Activated T-cell treated with anti-CD3 and anti-CD28 coated beads, Interleukin-2, amount 50 U/mL, for 4 hours (primary cell): ENCODE data around the gene C12orf54. TPM values are rescaled to one million over a fixed set of nuclear protein-coding genes. Genes with fewer than 3 reads are reported as not detected.
"Not testable (repeated sequence)": the region's sequence is repeated elsewhere in the genome, so short reads cannot be mapped to it uniquely, and the experiment has no call there.

Experiments used
- ATAC-seq, 2 donors: fragments of 200-7000 bp; cut with Tn5 transposase; one replicate each; pipeline ENCODE4 v1.10.0; 2021
- DNase-seq: peaks from one replicate; pipeline ENCODE4 v3.0.0-alpha.2; 2020
- H3K27me3 Mint-ChIP-seq: one replicate; pipeline ENCODE4 v1.8.0; 2021; ENCODE audit warnings: low read depth, mixed read lengths
- H3K36me3 Mint-ChIP-seq: one replicate; pipeline ENCODE4 v1.8.0; 2022; ENCODE audit warnings: mixed read lengths; ENCODE audit not compliant: insufficient read depth
- H3K4me1 Mint-ChIP-seq: one replicate; pipeline ENCODE4 v1.8.0; 2021; ENCODE audit warnings: low read depth, mixed read lengths
- H3K4me3 Mint-ChIP-seq: one replicate; pipeline ENCODE4 v1.8.0; 2021; ENCODE audit warnings: mild to moderate bottlenecking, moderate library complexity, mixed read lengths
- H3K9me3 Mint-ChIP-seq: one replicate; pipeline ENCODE4 v1.8.0; 2021; ENCODE audit warnings: mixed read lengths
- total RNA-seq, 3 donors: library from RNA; stranded (reverse); gene quantifications; one replicate each; pipeline ENCODE4 v1.2.1, GENCODE V29; 2021

C12orf54 gene
- total RNA-seq: not detected

GRCh38 chr12:48482198-48482597, at the start of gene C12orf54:
TSS of gene C12orf54 (plus strand) at chr12:48482498. CDS start at chr12:48483297, 799 bp downstream.
- DNase-seq (no peak), ATAC-seq (no peak)
- Mint-ChIP-seq H3K27me3 (peaks cover 9% of the 10 kb centered on the region), H3K9me3 (peaks cover 4% of the 10 kb centered on the region), H3K36me3 (no peaks in the 10 kb centered on the region), H3K4me1 (no peaks in the 10 kb centered on the region), H3K4me3 (no peak within 1 kb of the TSS)

GRCh38 chr12:48434016-48434415, 48.3 kb upstream of the C12orf54 start:
- H3K4me1 Mint-ChIP-seq, ATAC-seq, H3K9me3 Mint-ChIP-seq: not testable (repeated sequence)

GRCh38 chr12:48441069-48441468, 41.2 kb upstream of the C12orf54 start:
- no peak for ATAC-seq
- peaks cover 7% of the 10 kb centered on the region for H3K4me1 Mint-ChIP-seq
- H3K4me3 Mint-ChIP-seq: no peak overlapping the region
- no peaks in the 10 kb centered on the region for H3K36me3 Mint-ChIP-seq
- peaks cover 7% of the 10 kb centered on the region for H3K27me3 Mint-ChIP-seq
- H3K9me3 Mint-ChIP-seq: no peaks in the 10 kb centered on the region
- no peak for DNase-seq

More at GRCh38 chr12:48434016-48434415, 48.3 kb upstream of the C12orf54 start:
- H3K36me3 Mint-ChIP-seq, H3K4me3 Mint-ChIP-seq, DNase-seq: not testable (repeated sequence)
- H3K27me3 Mint-ChIP-seq: peaks cover 20% of the 10 kb centered on the region

- H3K4me3 Mint-ChIP-seq: no peak overlapping the region
- H3K36me3 Mint-ChIP-seq: no peaks in the 10 kb centered on the region
- peaks cover 12% of the 10 kb centered on the region for H3K4me1 Mint-ChIP-seq
- no peaks in the 10 kb centered on the region for H3K9me3 Mint-ChIP-seq
- no peak for ATAC-seq
- H3K27me3 Mint-ChIP-seq: peaks cover 4% of the 10 kb centered on the region
- no peak for DNase-seq
Observed at GRCh38 chr12:48442179-48442847, 40.0 kb upstream of the C12orf54 start.

- no peak overlapping the region for H3K4me3 Mint-ChIP-seq
- ATAC-seq (no peak), DNase-seq (no peak)
- H3K4me1 Mint-ChIP-seq: peaks cover 12% of the 10 kb centered on the region
- H3K36me3 Mint-ChIP-seq: no peaks in the 10 kb centered on the region
- peaks cover 9% of the 10 kb centered on the region for H3K9me3 Mint-ChIP-seq
- H3K27me3 Mint-ChIP-seq: peaks cover 2% of the 10 kb centered on the region
Observed at GRCh38 chr12:48445538-48445937, 36.8 kb upstream of the C12orf54 start.

GRCh38 chr12:48446161-48446776, 36.0 kb upstream of the C12orf54 start:
- no peak overlapping the region for H3K4me3 Mint-ChIP-seq
- no peak for DNase-seq
- H3K27me3 Mint-ChIP-seq: peaks cover 2% of the 10 kb centered on the region
- no peaks in the 10 kb centered on the region for H3K36me3 Mint-ChIP-seq
- H3K9me3 Mint-ChIP-seq: peaks cover 9% of the 10 kb centered on the region
- H3K4me1 Mint-ChIP-seq: peaks cover 12% of the 10 kb centered on the region
- ATAC-seq: no peak

- Mint-ChIP-seq H3K27me3 (peaks cover 2% of the 10 kb centered on the region), H3K4me1 (peaks cover 12% of the 10 kb centered on the region), H3K9me3 (peaks cover 9% of the 10 kb centered on the region), H3K4me3 (no peak overlapping the region), H3K36me3 (no peaks in the 10 kb centered on the region)
- DNase-seq (no peak), ATAC-seq (no peak)
Observed at GRCh38 chr12:48447755-48448154, 34.5 kb upstream of the C12orf54 start.

GRCh38 chr12:48451372-48451771, 30.9 kb upstream of the C12orf54 start:
- Mint-ChIP-seq H3K36me3 (no peaks in the 10 kb centered on the region), H3K4me3 (no peak overlapping the region), H3K9me3 (peaks cover 9% of the 10 kb centered on the region), H3K27me3 (no peaks in the 10 kb centered on the region), H3K4me1 (peaks cover 1% of the 10 kb centered on the region)
- DNase-seq (no peak), ATAC-seq (no peak)

- not testable (repeated sequence) for H3K27me3 Mint-ChIP-seq, H3K9me3 Mint-ChIP-seq, DNase-seq, ATAC-seq, H3K4me1 Mint-ChIP-seq, H3K4me3 Mint-ChIP-seq, H3K36me3 Mint-ChIP-seq
Observed at GRCh38 chr12:48452961-48453360, 29.3 kb upstream of the C12orf54 start.

GRCh38 chr12:48454667-48455066, 27.6 kb upstream of the C12orf54 start:
- peaks cover 7% of the 10 kb centered on the region for H3K9me3 Mint-ChIP-seq
- DNase-seq (no peak), ATAC-seq (no peak)
- no peak overlapping the region for H3K4me3 Mint-ChIP-seq
- H3K36me3 Mint-ChIP-seq: no peaks in the 10 kb centered on the region
- H3K27me3 Mint-ChIP-seq: peaks cover 17% of the 10 kb centered on the region
- H3K4me1 Mint-ChIP-seq: no peaks in the 10 kb centered on the region

GRCh38 chr12:48455116-48455515, 27.2 kb upstream of the C12orf54 start:
- H3K4me1 Mint-ChIP-seq: no peaks in the 10 kb centered on the region
- no peaks in the 10 kb centered on the region for H3K36me3 Mint-ChIP-seq
- peaks cover 18% of the 10 kb centered on the region for H3K27me3 Mint-ChIP-seq

GRCh38 chr12:48459259-48459658, 23.0 kb upstream of the C12orf54 start:
- Mint-ChIP-seq H3K9me3 (no peaks in the 10 kb centered on the region), H3K36me3 (no peaks in the 10 kb centered on the region), H3K4me1 (no peaks in the 10 kb centered on the region), H3K27me3 (peaks cover 30% of the 10 kb centered on the region), H3K4me3 (no peak overlapping the region)
- DNase-seq (no peak), ATAC-seq (no peak)

More at GRCh38 chr12:48455116-48455515, 27.2 kb upstream of the C12orf54 start:
- no peak for ATAC-seq
- no peak for DNase-seq
- H3K9me3 Mint-ChIP-seq: peaks cover 3% of the 10 kb centered on the region
- no peak overlapping the region for H3K4me3 Mint-ChIP-seq

GRCh38 chr12:48469027-48469426, 13.3 kb upstream of the C12orf54 start:
- DNase-seq, ATAC-seq, H3K36me3 Mint-ChIP-seq, H3K4me3 Mint-ChIP-seq, H3K4me1 Mint-ChIP-seq: not testable (repeated sequence)
- Mint-ChIP-seq H3K27me3 (peaks cover 12% of the 10 kb centered on the region), H3K9me3 (peaks cover 39% of the 10 kb centered on the region)

GRCh38 chr12:48472259-48472658, 10.0 kb upstream of the C12orf54 start, which contains the start of gene ANP32D:
TSS of gene ANP32D (plus strand) at chr12:48472559. CDS start at chr12:48472665, 106 bp downstream.
- no peaks in the 10 kb centered on the region for H3K4me1 Mint-ChIP-seq
- ATAC-seq: no peak

GRCh38 chr12:48473061-48473460, 9.2 kb upstream of the C12orf54 start:
- Mint-ChIP-seq H3K9me3 (peaks cover 35% of the 10 kb centered on the region), H3K4me3 (no peak overlapping the region), H3K27me3 (peaks cover 14% of the 10 kb centered on the region), H3K36me3 (no peaks in the 10 kb centered on the region), H3K4me1 (no peaks in the 10 kb centered on the region)
- DNase-seq (no peak), ATAC-seq (no peak)

More at GRCh38 chr12:48472259-48472658, 10.0 kb upstream of the C12orf54 start, which contains the start of gene ANP32D:
- Mint-ChIP-seq H3K4me3 (no peak within 1 kb of the TSS), H3K9me3 (peaks cover 39% of the 10 kb centered on the region), H3K36me3 (no peaks in the 10 kb centered on the region), H3K27me3 (peaks cover 14% of the 10 kb centered on the region)
- DNase-seq: no peak
